GM18526 (cell line): ENCODE data around the gene AGPAT3.

ENCODE experiments used
- POLR2A ChIP-seq: IDR thresholded peaks from 3 replicates; pipeline ENCODE4 v1.6.1; 2011; ENCODE audit not compliant: insufficient read length; ENCODE audit errors: extremely low read depth

The AGPAT3 gene

GRCh38 chr21:43872531-43873197 lies 7.6 kb downstream of the AGPAT3 start:
- no peak for TF ChIP-seq POLR2A

DNA sequence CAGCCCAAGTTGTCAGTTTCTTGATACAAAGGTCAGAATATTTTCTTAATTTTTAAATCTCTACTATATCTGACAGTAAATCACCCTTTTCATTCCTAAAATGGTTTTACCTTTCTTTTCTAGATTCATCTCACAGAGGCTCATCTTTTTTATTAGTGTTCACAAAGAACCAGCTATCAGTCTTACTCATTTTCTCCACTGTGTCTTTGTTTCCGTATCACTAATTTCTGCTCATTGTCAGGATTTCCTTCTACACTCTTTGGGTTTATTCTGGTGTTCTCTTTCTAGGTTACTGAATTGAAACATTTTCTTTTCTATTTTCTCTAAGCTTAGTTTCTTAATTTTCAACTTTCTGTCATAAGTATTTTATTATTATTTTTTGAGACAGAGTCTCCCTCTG lies 8.7 kb downstream of the AGPAT3 start:
- TF ChIP-seq POLR2A: no peak

GRCh38 chr21:43874085-43874805 lies 9.2 kb downstream of the AGPAT3 start:
- no peak for TF ChIP-seq POLR2A

DNA sequence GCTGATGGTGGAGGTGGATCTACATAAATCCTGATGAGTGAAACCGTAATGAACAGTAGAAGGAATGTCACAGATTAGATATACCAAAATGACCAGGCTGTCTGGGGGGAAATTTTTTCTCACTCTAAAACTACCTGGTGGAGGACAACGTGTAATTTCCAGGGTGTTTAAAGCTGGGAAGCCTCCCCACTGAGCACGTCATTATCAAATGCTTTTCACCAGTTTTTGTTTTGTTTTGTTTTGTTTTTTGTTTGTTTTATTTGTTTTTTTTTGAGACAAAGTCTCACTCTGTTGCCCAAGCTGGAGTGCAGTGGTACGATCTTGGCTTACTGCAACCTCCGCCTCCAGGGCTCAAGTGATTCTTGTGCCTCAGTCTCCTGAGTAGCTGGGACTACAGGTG lies 11.6 kb downstream of the AGPAT3 start:
- TF ChIP-seq POLR2A: no peak

DNA sequence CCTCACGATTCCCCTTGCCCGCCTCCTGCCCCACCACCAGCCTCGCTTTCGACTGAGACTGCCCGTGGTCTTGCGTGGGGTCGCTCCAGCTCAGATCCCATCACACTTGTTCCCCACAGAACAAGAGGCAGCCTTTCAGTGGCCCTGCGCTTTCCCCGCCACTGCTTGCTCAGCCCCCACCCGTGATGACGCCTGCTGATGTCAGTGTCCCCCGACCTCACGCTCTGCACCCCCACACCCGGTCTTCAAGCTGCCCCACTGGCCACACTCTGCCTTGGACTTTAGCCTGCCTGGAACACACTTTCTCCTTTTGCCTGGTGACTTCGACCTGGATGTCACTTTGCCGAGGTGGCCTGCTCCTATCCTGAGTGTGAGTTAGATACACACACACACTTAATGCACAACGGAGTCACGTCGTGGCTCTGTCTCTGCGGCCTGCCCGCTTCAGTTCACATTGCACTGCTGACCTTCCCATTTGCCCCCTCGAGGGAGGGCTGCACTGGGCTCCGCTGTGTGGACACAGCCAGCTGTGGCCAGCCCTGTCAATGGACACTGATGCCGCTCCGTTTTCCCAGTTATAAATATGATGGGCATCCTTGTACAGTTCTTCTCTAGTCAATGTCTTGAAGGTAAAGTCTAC lies 13.0 kb downstream of the AGPAT3 start:
- no peak for TF ChIP-seq POLR2A

DNA sequence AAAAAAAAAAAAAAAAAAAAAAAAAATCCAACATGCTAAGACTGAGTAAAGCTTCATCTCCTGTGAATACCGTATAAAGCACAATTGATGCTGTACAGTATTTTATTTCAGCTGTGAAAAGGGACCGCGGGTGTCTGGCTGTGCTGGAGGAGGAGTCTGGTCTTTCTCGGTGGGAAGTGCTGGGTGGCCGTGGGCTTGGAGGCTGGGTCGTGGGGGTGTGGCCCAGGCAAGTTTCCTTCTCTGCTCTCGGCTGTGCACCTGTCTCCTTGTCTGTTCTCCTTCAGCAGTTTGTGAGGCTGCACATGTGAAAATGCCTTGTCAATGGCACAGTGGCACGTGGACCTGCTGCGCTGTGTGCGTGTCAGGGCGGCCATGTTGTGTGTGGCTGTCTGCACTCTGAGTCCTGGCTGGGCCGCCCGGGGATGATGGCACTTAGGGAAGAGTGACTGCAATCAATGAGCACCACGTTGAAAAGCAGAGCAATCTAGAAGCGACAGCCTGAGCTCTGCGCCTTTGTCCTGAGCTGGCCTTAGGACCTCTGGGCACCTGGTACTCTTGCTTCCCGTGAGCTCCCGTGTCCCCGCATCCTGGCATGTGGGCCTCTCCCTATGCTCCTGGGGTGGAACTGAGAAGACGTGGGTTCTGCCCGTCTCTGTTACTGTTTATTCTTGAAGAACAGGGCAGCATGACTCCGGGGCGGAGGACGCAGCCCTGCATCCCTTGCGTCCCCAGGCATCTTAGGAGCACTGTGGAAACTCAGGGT lies 14.5 kb downstream of the AGPAT3 start:
- no peak for TF ChIP-seq POLR2A

DNA sequence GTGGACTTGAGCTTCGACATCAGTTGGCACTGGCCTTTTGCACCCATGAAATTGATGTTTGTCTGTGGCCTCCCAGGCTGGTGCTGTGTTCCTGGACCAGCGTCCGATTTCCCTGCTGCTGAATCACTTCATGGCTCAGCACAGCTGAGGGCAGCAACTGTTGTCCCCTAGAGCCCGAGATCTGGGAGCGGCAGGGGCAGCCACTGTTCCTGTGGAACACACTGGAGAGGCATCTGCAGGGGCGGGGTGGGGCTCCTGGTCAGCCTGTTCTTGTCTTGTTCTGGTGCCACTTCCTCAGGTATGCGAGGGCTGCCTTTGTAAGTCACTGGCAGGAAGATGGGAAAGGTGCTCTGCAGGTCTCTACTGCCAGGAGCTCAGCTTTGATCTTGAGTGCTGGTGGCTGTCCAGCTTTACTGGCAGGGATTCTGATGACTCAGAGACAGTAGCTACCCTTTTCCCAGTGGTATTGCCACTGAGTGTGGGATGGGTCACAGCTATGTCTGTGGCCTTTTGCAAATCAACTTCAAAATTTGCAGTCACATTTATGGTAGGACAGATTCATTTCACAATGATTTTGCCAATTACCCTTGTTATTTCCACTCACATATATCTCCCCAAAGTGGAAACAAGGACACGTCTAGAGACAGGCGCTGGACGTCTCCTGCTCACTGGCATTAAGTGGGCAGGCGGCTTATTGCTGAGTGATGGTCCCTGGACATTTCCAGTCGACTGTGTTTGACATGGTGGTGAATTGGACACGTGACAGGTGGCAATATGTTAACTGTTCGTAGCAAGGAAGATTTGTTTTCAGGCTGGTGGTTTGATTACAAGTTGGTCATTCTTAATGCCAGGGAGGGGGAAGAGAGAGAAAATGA lies 15.3 kb downstream of the AGPAT3 start:
- TF ChIP-seq POLR2A: no peak

GRCh38 chr21:43881283-43881682 lies 16.3 kb downstream of the AGPAT3 start:
- TF ChIP-seq POLR2A: no peak

DNA sequence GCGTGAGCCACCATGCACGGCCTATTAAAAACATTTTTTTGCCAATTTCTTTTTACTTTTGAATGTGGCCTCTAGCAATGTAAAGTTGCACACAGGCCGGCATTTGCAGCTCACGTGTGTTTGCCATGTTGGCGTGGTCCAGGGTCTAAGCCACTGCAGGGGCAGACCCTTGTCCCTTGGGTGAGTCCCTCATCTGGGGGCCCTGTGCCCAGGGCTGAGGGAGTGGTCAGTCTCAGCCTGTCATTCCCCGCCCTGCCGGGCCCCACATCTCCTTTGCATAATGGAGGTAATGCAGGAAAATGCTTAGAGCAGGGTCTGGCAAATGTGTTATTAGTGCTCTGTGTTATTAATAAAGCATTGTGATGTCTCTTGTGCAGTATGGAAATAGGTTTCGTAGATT lies 16.9 kb downstream of the AGPAT3 start:
- TF ChIP-seq POLR2A: no peak

- TF ChIP-seq POLR2A: no peak
Measured at GRCh38 chr21:43882952-43883545, 18.0 kb downstream of the AGPAT3 start.

DNA sequence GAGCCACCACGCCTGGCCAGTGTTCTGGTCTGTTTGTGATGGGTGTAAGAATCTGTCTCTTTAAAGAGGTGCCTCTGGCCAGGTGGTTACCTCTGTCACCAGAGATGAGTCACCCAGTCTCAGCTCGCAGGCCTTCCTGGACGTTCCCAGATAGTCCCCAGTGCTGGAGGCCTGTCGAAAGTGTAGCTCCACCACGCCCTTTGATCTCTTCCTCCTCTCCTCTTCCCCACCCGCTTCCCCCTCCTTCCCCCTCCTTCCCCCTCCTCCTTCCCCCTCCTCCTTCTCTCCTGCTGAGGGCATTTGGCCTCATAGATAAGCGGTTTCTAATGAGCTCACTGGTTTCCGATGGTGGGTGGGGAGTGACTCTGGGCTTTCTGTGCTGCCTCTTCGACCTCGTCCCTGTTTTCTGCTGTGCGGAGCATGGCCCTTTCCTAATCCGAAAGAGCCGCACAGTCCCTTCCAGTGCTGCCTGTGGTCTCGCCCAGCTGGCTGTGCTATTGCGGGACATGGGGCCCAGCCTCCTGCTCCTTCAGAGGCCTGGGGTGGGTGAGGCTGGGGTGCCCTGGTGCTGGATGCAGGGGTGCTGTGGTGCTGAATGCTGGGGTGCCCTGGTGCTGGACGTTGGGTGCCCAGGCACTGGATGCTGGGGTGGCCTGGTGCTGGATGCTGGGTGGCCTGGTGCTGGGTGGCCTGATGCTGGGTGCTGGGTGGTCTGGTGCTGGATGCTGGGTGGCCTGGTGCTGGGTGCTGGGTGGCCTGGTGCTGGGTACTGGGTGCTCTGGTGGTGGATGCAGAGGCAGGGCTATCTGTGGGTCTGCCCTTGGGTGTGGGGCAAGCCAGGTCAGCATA lies 19.2 kb downstream of the AGPAT3 start:
- TF ChIP-seq POLR2A: no peak

DNA sequence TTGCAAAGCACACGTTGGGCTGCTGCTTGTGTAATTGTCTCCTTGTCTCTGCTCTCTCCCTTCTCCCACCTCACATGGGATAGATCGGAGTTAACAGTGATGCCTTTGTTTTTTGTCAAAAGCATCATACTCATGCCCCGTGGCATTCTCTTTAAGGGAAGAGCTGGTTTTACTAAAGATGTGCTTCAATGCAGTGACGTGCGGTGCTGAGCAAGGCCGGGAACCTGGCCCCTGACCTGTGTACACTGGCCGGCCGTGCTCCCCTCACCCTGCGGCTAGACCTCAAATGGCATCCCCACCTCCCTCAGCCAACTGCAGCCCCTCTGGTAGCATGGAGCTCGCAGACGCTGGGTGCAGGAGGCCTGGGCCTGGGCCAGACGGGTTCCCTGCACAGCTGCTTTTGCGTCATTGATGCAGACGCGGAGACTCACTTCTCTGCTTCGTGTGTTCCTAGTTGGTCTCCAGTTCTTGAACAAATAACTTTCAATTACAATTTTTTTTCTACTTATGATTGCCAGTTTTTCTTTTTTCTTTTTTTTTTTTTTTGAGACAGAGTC lies 19.9 kb downstream of the AGPAT3 start:
- TF ChIP-seq POLR2A: no peak

GRCh38 chr21:43885721-43886120 lies 20.7 kb downstream of the AGPAT3 start:
- no peak for TF ChIP-seq POLR2A
